Liver (tissue), 3 donors: ENCODE measurements around the gene SRD5A1.

Source experiments
- ATF3 ChIP-seq: IDR thresholded peaks from 2 replicates; pipeline ENCODE4 v1.6.1; 2016; ENCODE audit warnings: antibody characterized with exemption
- CTCF ChIP-seq: fragments of 150-350 bp; IDR thresholded peaks from 2 replicates; pipeline ENCODE4 v1.5.1; 2017; ENCODE audit warnings: improper control_type of control experiment, low read depth, low read length; ENCODE audit not compliant: missing input control
- FOXA1 ChIP-seq: IDR thresholded peaks from 2 replicates; pipeline ENCODE4 v1.6.1; 2016; ENCODE audit warnings: antibody characterized with exemption
- GABPA ChIP-seq, 2 donors: IDR thresholded peaks in 1 of 2; conservative IDR thresholded peaks in 1 of 2; 2 replicates each; pipeline ENCODE4 v1.6.1; 2016; ENCODE audit warnings: antibody characterized with exemption in 2 of 2, mild to moderate bottlenecking in 1 of 2, moderate library complexity in 1 of 2
- HNF4G ChIP-seq: IDR thresholded peaks from 2 replicates; pipeline ENCODE4 v1.6.1; 2016; ENCODE audit warnings: antibody characterized with exemption
- MAX ChIP-seq: IDR thresholded peaks from 2 replicates; pipeline ENCODE4 v1.6.1; 2016; ENCODE audit warnings: antibody characterized with exemption
- REST ChIP-seq: IDR thresholded peaks from 2 replicates; pipeline ENCODE4 v1.6.1; 2016; ENCODE audit warnings: antibody characterized with exemption, mild to moderate bottlenecking
- RXRA ChIP-seq, 2 donors: IDR thresholded peaks; 2 replicates each; pipeline ENCODE4 v1.6.1; 2017 to 2018; ENCODE audit warnings: antibody characterized with exemption in 2 of 2, mild to moderate bottlenecking in 1 of 2
- TAF1 ChIP-seq: conservative IDR thresholded peaks from 2 replicates; pipeline ENCODE4 v1.6.1; 2016; ENCODE audit warnings: antibody characterized with exemption, mild to moderate bottlenecking
- ZBTB33 ChIP-seq: IDR thresholded peaks from 2 replicates; pipeline ENCODE4 v1.6.1; 2016; ENCODE audit warnings: antibody characterized with exemption
- donor health status: healthy.
- donor health status: healthy.

GRCh38 chr5:6682239-6682638 is 49.0 kb downstream of the SRD5A1 start:
- TF ChIP-seq CTCF (no peak), HNF4G (no peak), ZBTB33 (no peak), ATF3 (no peak), REST (no peak), GABPA (IDR thresholded peaks at IDR 0.05 in 1 of 2, conservative IDR thresholded peaks at IDR 0.05 in 1 of 2) (no peak), MAX (no peak), RXRA (IDR thresholded peaks at IDR 0.05) (no peak), TAF1 (no peak), FOXA1 (no peak)
